PFSK-1 (cell line): ENCODE results near the gene RABEPK.

Source experiments
- FOXP2 ChIP-seq: optimal IDR thresholded peaks from 2 replicates; pipeline ENCODE3; 2011; ENCODE audit warnings: borderline replicate concordance, control low read depth, inconsistent platforms; ENCODE audit not compliant: insufficient read depth; ENCODE audit errors: extremely low read length, extremely low read depth
- POLR2AphosphoS5 ChIP-seq: IDR thresholded peaks from 2 replicates; pipeline ENCODE4 v1.6.1; 2012; ENCODE audit warnings: low read depth, mild to moderate bottlenecking, control low read depth, low read length, moderate library complexity
- REST ChIP-seq, 2 experiments: IDR thresholded peaks; 2 replicates each; pipeline versions ENCODE4 v1.6.1 to v1.8.0; 2011 to 2012; ENCODE audit warnings: low read depth in 2 of 2, low read length in 2 of 2, control low read depth in 1 of 2, inconsistent platforms in 1 of 2, mild to moderate bottlenecking in 1 of 2, moderate library complexity in 1 of 2; ENCODE audit not compliant: insufficient read depth in 1 of 2
- SIN3A ChIP-seq: IDR thresholded peaks from 2 replicates; pipeline ENCODE4 v1.6.1; 2012; ENCODE audit warnings: mild to moderate bottlenecking, low read length, moderate library complexity, borderline replicate concordance; ENCODE audit not compliant: insufficient read depth
- TAF1 ChIP-seq: IDR thresholded peaks from 2 replicates; pipeline ENCODE4 v1.6.1; 2012; ENCODE audit warnings: low read length, control low read depth, borderline replicate concordance; ENCODE audit not compliant: insufficient read depth

RABEPK gene

GRCh38 chr9:125254231-125254630 lies 53.9 kb downstream of the RABEPK start:
- TF ChIP-seq REST (IDR thresholded peaks at IDR 0.05; ENCODE audit: insufficient read depth in 1 of 2, low read depth in 2 of 2, low read length in 2 of 2), result no peak
- no peak for TF ChIP-seq FOXP2
- TF ChIP-seq POLR2AphosphoS5, result no peak
- no peak for TF ChIP-seq TAF1
- no peak for TF ChIP-seq SIN3A

GRCh38 chr9:125255781-125256391 lies 55.5 kb downstream of the RABEPK start:
- TF ChIP-seq POLR2AphosphoS5 (no peak), TAF1 (no peak), SIN3A (no peak), FOXP2 (no peak), REST (IDR thresholded peaks at IDR 0.05; ENCODE audit: insufficient read depth in 1 of 2, low read depth in 2 of 2, low read length in 2 of 2) (no peak)

GRCh38 chr9:125258160-125258785 lies 57.9 kb downstream of the RABEPK start:
- no peak for TF ChIP-seq REST (IDR thresholded peaks at IDR 0.05; ENCODE audit: insufficient read depth in 1 of 2, low read depth in 2 of 2, low read length in 2 of 2)
- no peak for TF ChIP-seq SIN3A
- TF ChIP-seq TAF1, result no peak
- TF ChIP-seq FOXP2, result no peak
- TF ChIP-seq POLR2AphosphoS5, result no peak

GRCh38 chr9:125258832-125259534 lies 58.6 kb downstream of the RABEPK start:
- no peak for TF ChIP-seq SIN3A
- TF ChIP-seq REST (IDR thresholded peaks at IDR 0.05; ENCODE audit: insufficient read depth in 1 of 2, low read depth in 2 of 2, low read length in 2 of 2), result no peak
- no peak for TF ChIP-seq TAF1
- no peak for TF ChIP-seq FOXP2
